Caco-2 (cell line): ENCODE data around the gene NELFA. TPM values are rescaled to one million over a fixed set of nuclear protein-coding genes. Genes with fewer than 3 reads are reported as not detected.

Experiments used
- BruUV-seq: library from RNA; stranded (reverse); fragments of 400-500 nt; replicated peaks from 2 replicates; lab custom pipeline; 2021; lab: Mats Ljungman, UMichigan
- CTCF ChIA-PET: fragments of 300-600 bp; sonication (Branson Sonifier 250); formaldehyde crosslinking; loops from one replicate; lab custom pipeline; 2022; ENCODE audit warnings: antibody characterized with exemption; lab: Charles Lee
- POLR2A ChIA-PET: fragments of 300-600 bp; sonication (Branson Sonifier 250); formaldehyde crosslinking; loops from one replicate; lab custom pipeline; 2022; ENCODE audit warnings: antibody characterized with exemption; lab: Charles Lee
- DNase-seq, 2 experiments: peaks; one replicate each; pipeline versions ENCODE4 v3.0.0 to v3.0.0-alpha.2; 2020 to 2022
- H3K27me3 ChIP-seq: replicated peaks from 2 replicates; pipeline ENCODE4 v1.6.0; 2011; ENCODE audit warnings: low read length; ENCODE audit not compliant: control insufficient read depth, insufficient read depth
- H3K36me3 ChIP-seq: 2 replicates; pipeline ENCODE4 v1.5.1; 2011; ENCODE audit warnings: low read length; ENCODE audit not compliant: control insufficient read depth, insufficient read depth
- H3K4me1 ChIP-seq: fragments of 250-450 bp; sonication (Bioruptor Pico); 2 replicates; pipeline ENCODE4 v1.5.1; 2020; ENCODE audit warnings: mild to moderate bottlenecking
- H3K4me3 ChIP-seq: 2 replicates; pipeline ENCODE4 v1.5.1; 2011; ENCODE audit warnings: low read depth, mild to moderate bottlenecking, control low read depth, low read length
- H3K9me3 ChIP-seq: fragments of 250-450 bp; sonication (Bioruptor Pico); 2 replicates; pipeline ENCODE4 v1.5.1; 2020; ENCODE audit warnings: mild to moderate bottlenecking, moderate library complexity
- H3K27ac Mint-ChIP-seq: one replicate; pipeline ENCODE4 v1.8.0; 2022; ENCODE audit warnings: mixed read lengths; ENCODE audit not compliant: unreplicated experiment
- H3K27me3 Mint-ChIP-seq: one replicate; pipeline ENCODE4 v1.8.0; 2022; ENCODE audit warnings: mixed read lengths; ENCODE audit not compliant: insufficient read depth, unreplicated experiment
- H3K36me3 Mint-ChIP-seq: one replicate; pipeline ENCODE4 v1.8.0; 2022; ENCODE audit warnings: mild to moderate bottlenecking, mixed read lengths; ENCODE audit not compliant: insufficient read depth, unreplicated experiment
- H3K4me1 Mint-ChIP-seq: one replicate; pipeline ENCODE4 v1.8.0; 2022; ENCODE audit warnings: low read depth, mixed read lengths; ENCODE audit not compliant: unreplicated experiment
- H3K4me3 Mint-ChIP-seq: one replicate; pipeline ENCODE4 v1.8.0; 2022; ENCODE audit warnings: mild to moderate bottlenecking, moderate library complexity, mixed read lengths; ENCODE audit not compliant: unreplicated experiment
- H3K9me3 Mint-ChIP-seq: one replicate; pipeline ENCODE4 v1.8.0; 2022; ENCODE audit warnings: mixed read lengths; ENCODE audit not compliant: unreplicated experiment
- CTCF ChIP-seq, 2 experiments: fragments of 200-600 bp in 1 of 2; IDR thresholded peaks; 1 replicate in 1 of 2; 2 replicates in 1 of 2; pipeline versions ENCODE4 v1.5.1 to v1.8.0; 2011 to 2022; ENCODE audit warnings: antibody characterized with exemption in 1 of 2, control low read depth in 1 of 2, inconsistent platforms in 1 of 2, low read depth in 1 of 2, low read length in 1 of 2, mild to moderate bottlenecking in 1 of 2, moderate library complexity in 1 of 2; ENCODE audit not compliant: insufficient read depth in 1 of 2, severe bottlenecking in 1 of 2, unreplicated experiment in 1 of 2
- intact Hi-C: fragments of 100-400 bp; cut with micrococcal nuclease; formaldehyde crosslinking; loops from one replicate; pipeline ENCODE4 v1.10.0; 2022; ENCODE audit not compliant: unreplicated experiment
- total RNA-seq: library from RNA; stranded (reverse); gene quantifications from 2 replicates; pipeline ENCODE4 v1.2.3, GENCODE V29; 2022

The NELFA gene
- total RNA-seq, 1 experiment from 2014 or later: 53.0 TPM

- no peak overlapping the region for H3K4me3 Mint-ChIP-seq
- H3K36me3 Mint-ChIP-seq: peaks cover 84% of the 10 kb centered on the region
- no peak for DNase-seq
- no peaks in the 10 kb centered on the region for H3K4me1 ChIP-seq
- CTCF ChIA-PET: no interaction called here
- H3K27me3 ChIP-seq: no peaks in the 10 kb centered on the region
- peaks cover 14% of the 10 kb centered on the region for H3K4me1 Mint-ChIP-seq
- intact Hi-C loops: no loop called here
- no TSS peak for BruUV-seq
- no peak overlapping the region for H3K4me3 ChIP-seq
- H3K9me3 ChIP-seq: no peaks in the 10 kb centered on the region
- POLR2A ChIA-PET: no interaction called here
- no peak overlapping the region for H3K27ac Mint-ChIP-seq
- H3K9me3 Mint-ChIP-seq: no peaks in the 10 kb centered on the region
- no peak for TF ChIP-seq CTCF (IDR thresholded peaks at IDR 0.05; ENCODE audit: insufficient read depth in 1 of 2, low read depth in 1 of 2, low read length in 1 of 2, severe bottlenecking in 1 of 2, unreplicated experiment in 1 of 2)
- H3K27me3 Mint-ChIP-seq: no peaks in the 10 kb centered on the region
- peaks cover 2% of the 10 kb centered on the region; the same call in 1 of the 2 replicates for H3K36me3 ChIP-seq
Observed at GRCh38 chr4:1958276-1959103, 50.3 kb downstream of the NELFA start.

GRCh38 chr4:1956631-1957030 lies 52.1 kb downstream of the NELFA start:
- BruUV-seq: no TSS peak
- no peaks in the 10 kb centered on the region for H3K9me3 ChIP-seq
- no peaks in the 10 kb centered on the region for H3K27me3 Mint-ChIP-seq
- H3K36me3 Mint-ChIP-seq: peaks cover 81% of the 10 kb centered on the region
- intact Hi-C loops: no loop called here
- ChIA-PET CTCF (no interaction called here), POLR2A (no interaction called here)
- H3K27me3 ChIP-seq: no peaks in the 10 kb centered on the region
- no peak for DNase-seq
- peaks cover 2% of the 10 kb centered on the region; the same call in 1 of the 2 replicates for H3K36me3 ChIP-seq
- TF ChIP-seq CTCF (IDR thresholded peaks at IDR 0.05; ENCODE audit: insufficient read depth in 1 of 2, low read depth in 1 of 2, low read length in 1 of 2, severe bottlenecking in 1 of 2, unreplicated experiment in 1 of 2): no peak
- no peak overlapping the region for H3K4me3 Mint-ChIP-seq
- peaks cover 3% of the 10 kb centered on the region for H3K4me1 Mint-ChIP-seq
- no peaks in the 10 kb centered on the region for H3K4me1 ChIP-seq
- no peak overlapping the region for H3K4me3 ChIP-seq
- H3K27ac Mint-ChIP-seq: peak overlapping the region; percentile 28
- no peaks in the 10 kb centered on the region for H3K9me3 Mint-ChIP-seq

GRCh38 chr4:1953335-1953734 lies 55.4 kb downstream of the NELFA start:
- intact Hi-C loops: no loop called here

More at GRCh38 chr4:1953335-1953734, 55.4 kb downstream of the NELFA start:
- Mint-ChIP-seq H3K4me3 (no peak overlapping the region), H3K27me3 (no peaks in the 10 kb centered on the region), H3K9me3 (no peaks in the 10 kb centered on the region), H3K27ac (no peak overlapping the region), H3K36me3 (peaks cover 80% of the 10 kb centered on the region), H3K4me1 (no peaks in the 10 kb centered on the region)
- DNase-seq: no peak
- Histone ChIP-seq H3K27me3 (no peaks in the 10 kb centered on the region), H3K36me3 (no peaks in the 10 kb centered on the region), H3K4me1 (no peaks in the 10 kb centered on the region), H3K9me3 (no peaks in the 10 kb centered on the region), H3K4me3 (no peak overlapping the region)
- CTCF ChIA-PET: interaction anchor here (0.6 kb wide), 1 partner anchor 168 kb away, joined by 3 read pairs; no protein-coding TSS in a partner anchor
- TF ChIP-seq CTCF (IDR thresholded peaks at IDR 0.05; ENCODE audit: insufficient read depth in 1 of 2, low read depth in 1 of 2, low read length in 1 of 2, severe bottlenecking in 1 of 2, unreplicated experiment in 1 of 2): no peak
- no TSS peak for BruUV-seq
- POLR2A ChIA-PET: no interaction called here
